Right renal pelvis (tissue), 4 donors: ENCODE results near the gene DISP2. TPM values are rescaled to one million over a fixed set of nuclear protein-coding genes. Genes with fewer than 3 reads are reported as not detected.

Experiments used
- DNase-seq, 4 donors: peaks; one replicate each; pipeline ENCODE4 v3.0.0-alpha.2; 2013; ENCODE audit warnings: low read depth in 4 of 4, low spot score in 3 of 4, missing footprints in 1 of 4
- polyA plus RNA-seq, 4 donors: library from polyadenylated mRNA; unstranded; fragments of 120-200 nt; gene quantifications; one replicate each; pipeline ENCODE4 v1.2.1, GENCODE V29; 2013; ENCODE audit not compliant: insufficient read length in 4 of 4

DISP2 gene
- polyA plus RNA-seq, 4 donors = 0.18 to 1.3 (median 0.62) TPM

DNA sequence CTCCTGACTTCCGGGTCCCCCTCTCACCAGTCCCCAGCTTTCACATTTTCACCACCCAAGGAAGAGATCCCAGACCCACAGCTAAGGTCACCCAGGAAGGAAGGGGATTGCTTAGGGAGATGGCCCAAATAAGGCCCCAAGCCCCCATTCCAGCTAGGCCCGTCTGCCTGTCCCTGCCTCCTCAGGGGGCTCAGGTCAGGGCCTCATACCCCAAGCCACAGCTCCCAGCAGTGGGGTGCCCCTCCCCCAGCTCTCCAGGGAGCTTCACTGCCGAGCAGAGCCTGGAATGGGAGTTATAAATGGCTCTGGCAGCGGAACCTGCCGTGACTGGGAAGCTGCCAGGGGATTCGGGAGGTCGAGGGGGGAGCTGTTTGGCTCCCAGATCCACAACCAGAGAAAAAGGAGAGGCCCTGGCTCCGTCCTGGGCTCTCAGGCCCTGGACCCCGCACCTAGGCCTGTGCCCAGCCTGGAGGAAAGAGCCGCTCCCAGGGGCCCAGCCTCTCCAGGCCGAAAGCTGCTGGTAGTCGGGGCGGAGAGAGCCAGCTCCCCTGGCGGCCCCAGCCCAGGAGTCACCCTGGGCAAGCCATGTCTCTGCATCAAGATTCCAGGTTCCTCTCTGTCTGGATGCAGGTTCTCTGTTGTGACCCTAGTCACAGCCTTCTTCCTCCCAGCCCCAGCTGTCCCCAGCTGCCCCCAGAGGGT is 17.8 kb upstream of the DISP2 start:
- DNase-seq = no peak

DNA sequence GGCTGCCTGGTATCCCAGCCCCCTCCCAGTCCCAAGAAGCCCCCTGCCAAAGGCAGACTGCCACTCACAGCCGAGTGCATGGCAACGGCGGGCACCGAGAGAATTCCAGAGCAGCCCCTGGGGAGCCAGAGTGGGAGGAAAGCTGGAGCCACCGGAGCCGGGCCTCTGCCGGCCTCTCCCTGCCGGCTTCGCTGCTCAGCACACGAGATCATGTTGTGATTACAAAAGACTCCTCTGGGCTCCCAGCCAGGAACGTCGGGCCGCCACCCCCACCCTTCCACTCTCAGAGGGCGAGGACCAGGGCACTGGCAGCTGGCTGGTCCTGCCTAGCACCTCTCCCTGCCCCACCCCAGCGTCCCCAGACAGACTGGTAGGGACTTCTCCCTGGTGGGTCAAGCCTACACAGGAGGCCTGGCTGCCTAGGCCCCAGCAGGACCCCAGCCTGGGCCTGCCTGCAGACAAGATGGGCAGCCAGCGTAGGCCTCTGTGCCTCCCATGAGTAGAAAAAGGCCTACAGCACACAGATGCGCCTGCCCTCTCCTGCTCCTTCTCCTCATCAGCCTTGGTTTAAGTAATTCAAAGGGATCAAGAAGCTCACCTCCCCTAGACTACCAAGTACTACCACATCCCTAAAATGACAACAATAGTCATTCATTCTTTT is 17.1 kb upstream of the DISP2 start, which contains the start of gene CCDC9B:
Gene CCDC9B (minus strand): TSS at position 200 of the 661 bp plus-strand sequence. CDS start 120 bp downstream, at position 80.
- DNase-seq = peak in 2 of 4 donors; percentile 62 to 71

DNA sequence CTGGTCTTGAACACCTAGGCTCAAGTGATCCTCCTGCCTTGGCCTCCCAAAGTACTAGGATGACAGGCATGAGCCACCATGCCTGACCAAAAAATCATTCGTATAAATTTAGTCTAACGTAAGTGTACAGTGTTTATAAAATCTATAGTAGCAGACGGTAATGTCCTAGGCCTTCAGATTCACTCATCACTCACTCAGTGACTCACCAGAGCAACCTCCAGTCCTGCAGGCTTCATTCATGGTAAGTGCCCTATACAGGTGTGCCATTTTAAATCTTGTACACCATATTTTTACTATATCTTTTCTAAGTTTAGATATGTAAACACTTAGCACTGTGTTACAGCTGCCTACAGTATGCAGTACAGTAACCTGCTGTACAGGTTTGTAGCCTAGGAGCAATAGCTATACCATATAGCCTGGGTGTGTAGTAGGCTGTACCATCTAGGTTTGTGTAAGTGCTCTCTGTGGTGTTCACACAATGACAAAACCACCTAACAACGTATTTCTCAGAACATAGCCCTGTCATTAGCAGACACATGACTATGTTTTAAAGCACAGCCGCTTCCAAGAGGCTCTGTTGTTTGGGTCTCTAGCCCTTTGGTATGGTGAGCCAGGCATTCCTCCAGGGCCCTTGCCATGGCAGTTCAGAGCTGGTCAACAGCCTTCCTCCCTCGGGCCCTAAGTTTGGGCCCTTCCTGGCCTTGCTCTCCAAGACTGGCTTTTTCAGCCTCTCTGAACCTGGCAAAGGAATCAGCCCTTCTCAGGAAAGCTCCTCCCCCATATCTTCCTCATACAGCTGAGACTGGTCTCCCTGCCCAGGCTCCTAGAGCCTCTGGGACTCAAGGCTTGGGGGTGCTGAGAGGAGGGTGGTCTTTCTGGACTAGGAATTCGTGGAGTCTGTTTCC is 15.4 kb upstream of the DISP2 start:
- DNase-seq = no peak

DNA sequence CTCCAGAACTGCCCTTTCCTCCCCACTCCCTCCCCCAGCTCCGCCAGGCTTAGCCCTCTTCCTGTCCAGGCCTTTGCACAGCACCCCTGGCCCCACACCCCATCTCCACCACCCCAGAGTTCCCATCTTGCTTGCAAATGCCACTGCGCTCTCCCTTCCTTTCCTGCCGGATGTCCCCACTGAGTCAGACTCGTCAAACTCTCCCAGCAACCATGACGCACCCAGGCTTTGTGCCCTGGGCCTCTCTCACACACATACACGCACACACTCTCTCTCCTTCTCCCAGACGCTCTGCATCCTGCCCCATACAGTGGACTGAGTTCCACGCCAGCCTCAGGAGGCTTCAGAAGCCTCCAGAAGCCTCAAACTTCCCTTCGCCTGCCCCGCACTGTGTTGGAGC is 14.5 kb upstream of the DISP2 start:
- no peak for DNase-seq

DNA sequence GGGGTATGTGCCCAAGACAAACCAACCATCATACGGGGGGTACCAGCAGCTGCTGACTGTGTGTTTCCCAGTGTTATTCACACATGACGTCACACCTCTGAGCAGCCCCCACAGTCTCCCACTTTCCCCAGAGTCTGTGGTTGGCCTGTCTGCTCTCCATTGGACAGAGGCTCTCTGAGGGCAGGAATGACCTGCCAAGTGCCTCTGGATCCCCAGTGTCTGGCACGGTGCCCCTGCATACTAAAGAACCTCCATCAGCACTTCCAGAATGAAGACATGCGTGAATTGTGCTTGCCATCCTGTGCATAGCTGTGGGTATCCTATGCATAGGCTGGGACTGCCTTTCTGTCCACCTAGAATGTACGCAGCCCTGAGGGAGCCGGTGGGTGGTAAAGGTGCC is 13.8 kb upstream of the DISP2 start:
- no peak for DNase-seq

DNA sequence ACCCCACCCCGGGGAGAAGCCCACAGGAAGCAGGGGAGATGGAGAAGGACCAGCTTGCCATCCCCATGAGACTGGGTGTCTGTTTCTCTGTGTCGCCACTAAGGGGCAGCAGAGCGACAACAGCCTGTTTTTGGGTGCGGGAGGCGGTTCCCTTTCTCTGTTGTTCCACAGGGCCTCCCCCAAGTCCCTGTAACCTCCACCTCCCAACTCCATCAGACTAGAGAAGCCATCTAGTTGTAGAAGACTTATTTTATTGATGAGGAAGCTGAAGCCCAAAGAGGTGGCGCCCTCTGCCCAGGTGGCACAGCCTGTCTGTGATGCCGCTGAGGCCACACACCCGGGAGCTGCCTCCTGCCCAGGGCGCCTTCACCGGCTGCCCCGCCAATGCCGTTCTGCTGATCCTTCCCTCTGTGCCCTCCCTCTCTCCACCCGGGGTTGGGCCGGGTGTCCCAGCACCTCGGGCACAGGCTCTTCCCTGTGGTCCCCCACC is 13.3 kb upstream of the DISP2 start:
- DNase-seq = no peak

DNA sequence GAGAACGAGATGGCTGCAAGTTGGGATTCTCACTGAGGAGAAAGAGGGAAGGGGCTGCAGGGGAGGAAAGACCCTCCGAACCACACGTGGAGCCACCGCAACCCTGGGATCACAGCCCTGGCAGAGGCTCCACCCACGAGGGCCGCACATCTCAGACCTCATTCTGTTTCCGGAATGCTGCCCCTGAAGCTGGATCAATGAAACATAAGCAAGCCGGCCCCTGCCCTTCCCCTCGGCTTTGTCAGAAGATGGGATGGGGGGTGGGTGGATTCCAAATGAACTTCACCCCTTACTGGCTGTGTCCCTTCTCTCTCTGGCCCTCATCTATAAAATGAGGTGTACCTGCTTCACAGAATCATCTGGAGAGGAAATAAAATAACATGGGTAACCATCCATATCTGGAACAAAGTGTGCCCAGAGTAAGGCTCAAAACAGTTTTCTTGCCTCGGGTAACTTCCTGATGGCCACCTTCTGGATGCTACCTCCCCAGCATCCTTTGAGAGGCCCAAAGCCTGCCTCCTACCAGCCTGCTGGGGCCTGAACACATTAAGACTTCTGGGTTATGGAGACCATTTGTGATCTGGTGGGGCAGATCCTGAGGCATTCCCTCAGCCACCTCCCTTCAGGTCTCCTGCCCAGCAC is 12.7 kb upstream of the DISP2 start:
- no peak for DNase-seq

DNA sequence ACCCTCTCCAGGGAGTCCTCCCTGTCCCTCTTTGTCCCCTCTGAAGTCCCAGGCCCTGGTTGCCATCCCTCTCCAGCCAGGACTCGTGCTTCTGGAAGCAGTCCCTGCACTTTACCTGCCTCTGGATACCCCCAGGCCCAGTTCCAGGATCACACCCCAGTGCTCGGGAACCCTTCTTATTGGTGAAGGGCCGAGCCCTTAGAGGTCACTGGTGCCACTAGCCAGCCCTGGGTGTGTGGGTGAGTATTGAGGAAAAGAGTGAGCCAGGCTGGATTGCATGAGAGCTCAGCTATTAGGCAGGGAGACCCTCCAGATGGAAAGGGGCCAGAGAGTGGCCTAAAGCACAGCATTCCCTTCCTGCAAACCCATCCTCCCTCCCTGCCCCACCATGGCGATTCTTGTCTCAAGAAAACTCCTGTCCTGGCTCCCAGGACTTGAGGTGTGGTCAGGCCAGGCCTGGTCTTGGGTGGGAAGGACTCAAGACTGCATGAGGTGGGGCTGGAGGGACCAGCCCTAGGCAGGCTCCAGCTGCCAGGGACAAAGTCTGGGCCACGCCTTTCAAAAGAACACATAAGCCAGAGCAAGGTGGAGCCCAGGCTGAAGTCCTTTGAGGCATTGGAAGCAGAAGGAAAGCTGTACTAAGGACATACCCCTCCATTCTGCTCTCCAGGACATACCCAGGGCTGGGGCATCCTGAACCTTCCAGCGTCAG is 12.0 kb upstream of the DISP2 start:
- DNase-seq = no peak

DNA sequence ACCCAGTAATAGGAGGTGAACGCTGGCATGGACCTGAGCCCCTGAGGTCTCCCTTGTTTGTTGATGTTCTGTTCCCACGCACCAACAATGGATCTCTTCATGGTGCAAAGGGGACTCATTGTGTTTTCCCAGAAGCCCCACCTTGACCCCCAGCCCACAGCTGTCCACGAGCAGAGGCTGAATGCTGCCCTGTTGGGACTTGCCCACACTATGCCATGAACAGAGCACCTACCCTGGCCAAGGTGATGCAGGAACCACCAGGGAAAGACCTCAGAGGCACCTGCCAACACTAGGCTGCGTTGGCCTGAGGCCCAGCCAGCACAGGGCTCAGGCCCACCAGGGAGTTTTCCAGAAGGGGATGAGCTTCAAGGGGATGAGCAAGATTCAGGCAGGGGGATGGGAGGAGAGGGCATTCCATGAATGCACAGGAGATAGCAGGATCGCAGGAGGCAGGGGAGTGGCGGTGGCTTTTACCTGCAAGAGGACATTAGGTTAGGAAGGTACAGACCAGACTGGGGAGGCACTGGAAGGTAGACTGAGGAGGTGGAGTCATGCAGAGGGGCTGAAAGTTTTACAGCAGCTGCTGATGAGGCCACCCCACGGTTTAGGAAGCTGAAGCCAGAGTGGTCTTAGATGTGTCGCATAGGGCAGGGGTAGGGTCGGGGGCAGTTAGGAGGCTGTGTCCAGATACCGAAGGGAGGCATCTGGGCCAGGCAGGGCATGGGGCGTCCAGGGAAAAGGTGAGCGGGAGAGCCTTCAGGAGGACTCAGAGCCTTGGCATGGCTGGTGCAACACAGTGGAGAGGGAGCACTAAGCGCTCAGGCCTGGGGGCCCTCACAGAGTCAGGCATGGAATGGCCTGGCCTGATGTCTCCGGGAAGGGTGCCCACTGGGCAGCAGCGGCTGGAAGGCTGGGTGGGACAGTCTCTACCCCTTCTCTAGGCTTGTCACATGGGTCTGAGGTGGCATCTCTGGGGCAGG is 11.2 kb upstream of the DISP2 start:
- no peak for DNase-seq

DNA sequence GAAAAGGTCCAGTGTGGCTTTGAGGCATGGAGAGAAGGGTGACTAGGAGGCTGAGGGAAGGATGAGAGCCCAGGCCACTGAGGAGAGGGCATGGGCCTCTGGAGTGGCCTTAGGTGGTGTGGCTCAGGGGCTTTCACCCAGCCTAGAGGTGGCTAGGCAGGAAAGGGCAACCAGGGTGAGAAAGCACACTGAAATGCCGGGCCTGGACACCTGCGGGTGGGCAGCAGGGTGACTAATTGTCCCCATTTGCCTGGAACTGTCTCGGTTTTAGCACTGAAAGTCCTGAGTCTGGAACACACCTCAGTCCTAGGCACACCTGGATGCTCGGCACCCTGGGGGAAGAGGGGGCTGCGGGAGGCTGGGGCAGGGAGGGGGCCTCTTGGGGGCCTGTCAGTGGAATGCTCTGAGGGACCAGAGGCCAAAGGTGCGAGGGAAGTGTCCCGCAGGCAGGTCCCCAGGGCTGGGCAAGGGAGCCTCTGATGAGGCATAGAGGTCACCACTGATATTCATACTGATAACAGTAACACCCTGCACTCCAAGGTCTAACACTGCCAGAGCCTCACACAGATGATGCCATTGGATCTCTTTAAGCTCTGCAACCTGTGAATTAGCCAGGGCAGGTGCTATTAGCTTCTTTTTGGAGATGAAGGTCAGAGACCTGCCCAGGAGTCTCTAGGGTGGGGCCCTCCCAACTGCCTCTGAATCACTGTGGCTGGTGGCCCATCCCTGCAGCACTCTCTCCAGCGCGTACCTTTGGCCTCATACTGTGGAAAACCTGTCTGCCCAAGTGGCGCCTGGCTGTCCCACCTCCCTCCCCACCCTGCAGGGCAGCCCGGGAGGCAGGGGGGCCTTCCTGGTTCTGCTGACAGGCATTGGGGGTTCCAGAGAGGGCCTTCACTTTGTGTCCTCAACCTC is 10.2 kb upstream of the DISP2 start:
- no peak for DNase-seq

DNA sequence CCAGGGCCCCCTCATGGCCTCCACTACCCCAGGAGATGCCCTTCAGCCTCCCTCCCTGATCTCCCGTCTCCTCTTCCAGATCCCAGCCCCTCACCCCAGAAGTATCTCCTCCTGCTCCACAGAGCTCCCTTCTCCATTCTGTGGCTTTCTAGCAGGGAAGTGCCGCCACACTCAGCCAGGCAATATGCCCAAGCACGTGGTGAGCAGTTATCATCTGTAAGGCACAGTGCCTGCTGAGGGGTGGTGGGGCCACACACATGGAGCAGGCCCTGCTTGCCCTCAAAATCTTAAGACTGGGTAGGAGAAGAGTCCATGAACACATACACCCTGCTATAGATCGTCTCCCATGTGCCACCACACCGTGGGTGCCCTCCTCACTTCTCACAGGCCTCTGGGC is 9.5 kb upstream of the DISP2 start:
- no peak for DNase-seq

DNA sequence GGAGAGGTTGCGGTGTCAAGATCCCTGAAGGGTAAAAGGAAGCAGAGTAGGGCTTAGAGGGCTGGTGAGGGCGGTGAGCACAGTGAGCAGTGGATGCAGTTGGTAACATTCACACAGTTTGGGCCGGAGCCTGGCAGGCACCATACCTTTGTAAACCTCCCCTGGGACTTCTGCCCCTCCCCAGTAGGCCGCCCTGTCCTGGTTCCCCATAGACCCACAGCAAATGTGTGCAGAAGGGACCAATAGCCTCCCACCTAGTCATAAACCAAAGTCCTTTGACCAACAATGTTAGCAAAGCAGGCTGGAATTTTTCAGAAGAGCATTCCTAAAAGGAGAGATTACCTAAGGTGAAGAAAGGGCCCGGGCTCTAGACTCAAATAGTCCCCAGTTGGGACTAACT is 8.9 kb upstream of the DISP2 start:
- no peak for DNase-seq

DNA sequence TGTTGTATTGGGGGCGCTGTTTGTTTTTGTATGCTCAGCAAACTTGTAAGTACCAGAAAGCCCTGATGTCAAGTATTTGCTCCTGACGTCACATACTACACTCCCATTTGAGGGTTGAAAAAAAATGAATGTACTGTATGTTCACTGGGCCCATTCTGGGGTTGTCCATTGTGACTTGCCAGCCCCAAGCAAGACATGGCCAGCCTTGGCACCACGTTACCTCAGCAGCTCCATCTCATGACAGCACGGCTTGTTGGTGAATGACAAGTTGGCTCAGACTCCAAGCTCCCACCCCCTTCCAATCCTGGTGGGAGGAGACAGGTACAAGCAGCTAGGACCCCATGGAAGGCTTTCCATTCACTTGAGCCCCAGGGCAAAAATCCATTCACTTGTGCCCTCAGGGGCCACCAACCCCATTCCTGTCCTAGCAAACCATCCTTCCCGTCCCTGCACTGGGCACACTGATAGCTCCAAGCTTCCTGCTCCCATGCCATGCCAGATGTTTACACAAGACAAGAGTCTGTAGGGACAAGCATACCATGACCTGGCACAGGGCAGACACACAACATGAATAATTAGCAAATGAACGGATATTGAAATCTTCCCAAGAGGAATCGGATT is 5.6 kb upstream of the DISP2 start:
- no peak for DNase-seq

DNA sequence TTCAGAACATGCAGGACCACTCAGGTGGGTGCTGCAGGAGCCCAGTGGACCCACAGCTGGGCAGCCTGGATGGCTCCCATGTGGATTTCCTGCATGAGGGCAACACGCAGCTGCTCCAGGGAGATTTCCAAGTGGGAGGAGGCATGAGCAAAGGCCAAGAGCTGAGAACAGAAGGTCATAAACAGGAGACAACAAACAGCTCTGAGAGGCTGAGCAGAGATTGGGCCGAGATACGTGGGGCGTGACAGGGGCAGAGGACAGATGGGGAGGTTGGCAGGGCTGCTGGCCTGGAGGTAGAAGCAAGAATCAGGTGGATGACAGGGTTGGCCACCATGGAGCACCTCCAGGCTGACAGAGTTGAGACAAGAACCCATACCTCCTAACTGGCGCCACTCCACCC is 4.3 kb upstream of the DISP2 start:
- no peak for DNase-seq

DNA sequence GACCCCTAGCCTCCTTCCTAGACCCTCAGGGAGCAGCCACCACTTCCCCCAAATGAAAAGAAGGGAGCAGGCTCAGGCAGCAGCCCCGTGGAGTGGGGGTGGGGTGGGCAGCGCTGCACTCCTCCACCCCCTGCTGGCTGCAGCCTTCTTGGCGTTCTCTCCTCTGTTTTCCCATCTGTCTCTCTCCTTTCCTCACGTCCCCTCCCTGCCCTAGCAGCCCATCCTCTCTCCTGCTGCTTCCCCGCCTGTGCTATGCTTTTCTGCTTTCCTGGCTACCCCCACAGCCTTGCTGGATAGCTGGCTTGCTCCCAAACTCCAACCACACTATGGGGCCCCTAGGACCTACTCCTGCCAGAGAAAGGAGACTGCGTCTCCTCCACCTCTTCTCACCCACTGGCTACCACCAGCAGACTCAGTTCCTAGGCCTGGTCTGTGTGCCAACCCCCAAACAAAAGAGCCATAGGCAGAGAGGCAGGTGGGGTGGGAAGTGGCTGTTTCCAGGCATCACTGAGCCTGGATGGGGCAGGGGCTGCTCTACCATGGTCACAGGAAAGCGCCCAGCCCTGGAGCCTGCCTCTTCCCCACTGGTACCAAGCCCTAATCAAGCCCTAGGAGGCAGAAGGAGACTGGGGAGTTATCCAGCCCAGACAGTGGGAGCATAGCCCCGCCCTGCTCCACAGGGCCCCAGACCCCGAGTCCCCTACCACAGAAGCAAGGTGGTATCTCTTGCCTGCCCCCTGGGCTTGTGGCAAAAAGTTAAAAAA is 3.4 kb upstream of the DISP2 start:
- no peak for DNase-seq

DNA sequence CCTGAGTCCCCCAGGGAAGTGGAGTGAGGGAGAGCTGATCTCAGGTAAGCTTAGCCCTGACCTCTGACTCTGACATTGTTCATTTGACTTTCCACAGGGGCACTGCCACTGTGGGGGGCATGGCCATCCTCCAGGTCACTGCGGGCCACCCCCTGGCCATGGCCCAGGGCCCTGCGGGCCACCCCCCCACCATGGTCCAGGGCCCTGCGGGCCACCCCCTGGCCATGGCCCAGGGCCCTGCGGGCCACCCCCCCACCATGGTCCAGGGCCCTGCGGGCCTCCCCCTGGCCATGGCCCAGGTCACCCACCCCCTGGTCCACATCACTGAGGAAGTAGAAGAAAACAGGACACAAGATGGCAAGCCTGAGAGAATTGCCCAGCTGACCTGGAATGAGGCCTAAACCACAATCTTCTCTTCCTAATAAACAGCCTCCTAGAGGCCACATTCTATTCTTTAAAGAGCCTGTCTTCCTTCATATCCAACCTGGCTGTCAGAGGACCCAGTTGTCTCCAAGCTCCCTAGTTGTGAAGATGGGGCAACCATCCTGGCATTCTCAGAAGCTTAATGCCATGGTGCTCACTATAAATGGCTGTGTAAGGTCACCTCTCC is 1.9 kb upstream of the DISP2 start:
- DNase-seq = no peak
